M059J (cell line): ENCODE data around the gene PADI1. TPM values are rescaled to one million over a fixed set of nuclear protein-coding genes. Genes with fewer than 3 reads are reported as not detected.
"Not testable (repeated sequence)": the region's sequence is repeated elsewhere in the genome, so short reads cannot be mapped to it uniquely, and the experiment has no call there.

Experiments
- DNase-seq: peaks from one replicate; pipeline ENCODE4 v3.0.0-alpha.2; 2012; ENCODE audit warnings: low read depth
- total RNA-seq: library from RNA; depleted of rRNA; stranded (reverse); fragments of >200 nt; shearing (Covaris generic); gene quantifications from 2 replicates; pipeline ENCODE4 v1.2.3, GENCODE V29; 2014

Gene PADI1
- total RNA-seq, 1 experiment from 2014 or later, result 1.7 TPM

- no peak for DNase-seq
Measured at GRCh38 chr1:17216078-17216477, 11.2 kb downstream of the PADI1 start.

GRCh38 chr1:17217607-17218006, 12.7 kb downstream of the PADI1 start:
- no peak for DNase-seq

GRCh38 chr1:17218939-17219338, 14.0 kb downstream of the PADI1 start:
- no peak for DNase-seq

- no peak for DNase-seq
Measured at GRCh38 chr1:17220287-17220686, 15.4 kb downstream of the PADI1 start.

GRCh38 chr1:17222557-17222956, 17.6 kb downstream of the PADI1 start:
- no peak for DNase-seq

DNA sequence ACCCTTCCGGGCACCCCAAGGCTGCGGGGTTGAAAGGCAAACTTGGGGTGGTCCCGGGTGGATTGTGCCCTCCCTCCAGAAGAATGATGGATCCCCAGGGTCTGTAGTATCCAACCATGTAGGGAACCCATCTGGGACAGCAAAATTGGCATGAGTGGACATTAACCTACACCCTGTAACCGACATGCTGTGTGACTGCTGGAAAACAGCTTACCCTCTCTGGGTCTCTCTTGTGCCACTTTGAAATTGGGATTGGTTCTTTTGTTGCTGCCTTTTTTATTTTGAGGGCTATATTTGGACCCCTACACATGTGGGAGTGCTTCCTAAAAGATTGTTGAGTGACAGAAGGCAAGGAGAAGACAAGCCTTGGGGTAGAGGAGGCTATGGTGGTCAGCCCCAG, 19.5 kb downstream of the PADI1 start:
- no peak for DNase-seq

- DNase-seq, result no peak
Measured at GRCh38 chr1:17225140-17225539, 20.2 kb downstream of the PADI1 start.

- DNase-seq, result no peak
Measured at GRCh38 chr1:17227358-17227915, 22.5 kb downstream of the PADI1 start.

DNA sequence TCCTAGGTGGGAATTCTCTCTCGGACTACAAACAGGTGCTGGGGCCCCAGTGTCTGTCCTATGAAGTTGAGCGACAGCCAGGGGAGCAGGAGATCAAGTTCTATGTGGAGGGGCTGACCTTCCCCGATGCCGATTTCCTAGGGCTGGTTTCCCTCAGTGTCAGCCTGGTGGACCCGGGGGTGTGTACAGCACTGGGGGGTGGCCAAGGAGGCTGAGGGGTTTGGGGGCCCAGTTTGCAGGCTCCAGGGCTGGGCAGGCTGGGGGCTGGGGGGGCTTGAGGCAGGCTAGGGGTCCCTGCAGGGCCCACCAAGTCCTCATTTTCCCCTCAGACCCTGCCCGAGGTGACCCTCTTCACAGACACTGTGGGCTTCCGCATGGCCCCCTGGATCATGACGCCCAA, 23.7 kb downstream of the PADI1 start:
- no peak for DNase-seq

DNA sequence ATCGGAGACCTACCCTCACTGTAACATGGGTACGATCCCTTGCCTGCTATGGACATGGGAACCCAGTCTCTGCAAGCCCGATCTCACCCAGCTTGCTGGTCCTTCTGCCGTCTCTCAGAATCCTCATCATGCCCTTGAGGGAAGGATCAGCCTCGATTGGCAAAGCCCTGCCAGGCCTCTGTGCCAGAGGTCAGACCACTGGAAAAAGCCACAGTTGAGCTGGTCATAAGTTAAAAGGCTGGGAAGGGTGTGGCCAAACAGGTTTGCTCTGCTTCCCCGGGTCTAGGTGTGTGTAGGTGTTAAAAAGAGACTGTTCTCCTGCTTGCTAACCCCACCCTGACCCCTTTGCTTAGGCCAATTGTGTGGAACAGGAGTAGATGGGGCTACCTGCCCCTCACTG, 24.5 kb downstream of the PADI1 start:
- peak; percentile 61 for DNase-seq

GRCh38 chr1:17230106-17230505, 25.2 kb downstream of the PADI1 start:
- no peak for DNase-seq

DNA sequence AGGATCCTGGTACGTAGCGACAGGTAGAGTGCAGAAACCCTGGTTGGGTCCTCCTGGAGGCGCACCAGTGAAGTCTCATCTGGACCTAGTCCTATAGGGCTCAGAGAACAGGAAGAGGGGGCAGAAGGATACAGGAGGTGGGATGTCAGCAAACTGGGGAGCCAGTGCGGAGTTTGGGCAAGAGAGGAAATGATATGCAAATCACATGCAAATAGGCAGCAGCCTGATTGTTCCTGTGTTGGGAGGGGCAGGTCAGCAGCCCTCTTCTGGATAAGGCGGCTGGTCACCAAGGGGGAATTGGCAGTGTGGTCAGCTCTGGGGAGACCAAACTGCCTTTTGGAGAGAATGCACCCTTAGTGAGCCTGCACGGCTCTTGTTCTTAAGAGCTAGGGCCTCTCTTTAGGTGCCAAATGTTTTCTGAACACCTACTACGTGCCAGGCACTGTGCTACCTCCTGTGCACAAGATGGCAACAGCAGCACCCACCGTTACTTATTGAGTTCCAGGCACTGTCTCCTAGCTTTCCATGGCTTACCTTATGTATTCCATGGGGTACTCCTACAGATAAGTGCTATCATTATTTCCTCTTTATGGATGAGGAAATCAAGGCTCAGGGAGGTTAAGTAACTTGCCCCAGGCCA, 25.9 kb downstream of the PADI1 start:
- DNase-seq, result no peak

DNA sequence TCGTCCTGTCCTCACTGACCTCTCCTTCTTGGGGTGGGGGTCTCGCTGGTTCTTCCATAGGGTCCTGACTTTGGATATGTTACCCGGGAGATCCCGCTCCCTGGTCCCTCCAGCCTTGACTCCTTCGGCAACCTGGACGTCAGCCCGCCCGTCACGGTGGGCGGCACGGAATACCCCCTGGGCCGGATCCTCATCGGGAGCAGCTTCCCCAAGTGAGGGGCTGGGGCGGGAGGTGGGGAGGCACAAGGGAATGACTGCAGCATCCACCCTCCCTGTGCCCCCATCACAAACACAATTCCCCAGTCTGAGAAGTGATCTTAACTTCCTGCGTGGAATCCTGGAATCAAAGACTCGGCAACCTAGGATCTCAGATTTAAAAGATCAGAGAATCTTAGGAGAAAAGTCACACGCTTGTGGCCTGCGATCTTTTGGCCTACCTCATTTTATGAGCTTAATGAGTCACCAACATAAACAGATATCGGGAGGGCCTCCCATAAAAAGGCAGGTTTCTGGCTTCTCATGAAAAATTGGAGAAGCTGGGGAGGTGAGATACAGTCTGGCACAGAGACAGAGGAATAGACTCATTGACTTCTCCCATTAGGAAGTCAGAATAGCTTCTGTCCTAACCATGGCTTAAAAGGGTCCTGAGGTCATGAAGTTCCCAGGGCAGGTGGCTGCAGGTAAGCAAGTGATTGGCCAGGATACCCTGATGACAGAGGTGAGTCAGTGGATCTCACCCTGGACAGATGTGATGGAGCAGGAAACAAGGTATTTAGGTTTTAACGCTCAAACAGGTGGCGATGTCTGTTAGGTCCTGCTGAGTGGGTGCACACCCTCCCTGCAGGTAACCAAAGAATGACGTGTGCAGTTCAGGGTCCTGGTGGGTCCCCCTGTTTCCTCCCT, 28.1 kb downstream of the PADI1 start:
- peak; percentile 99 for DNase-seq

GRCh38 chr1:17233675-17234320, 28.9 kb downstream of the PADI1 start:
- peak; percentile 100 for DNase-seq

DNA sequence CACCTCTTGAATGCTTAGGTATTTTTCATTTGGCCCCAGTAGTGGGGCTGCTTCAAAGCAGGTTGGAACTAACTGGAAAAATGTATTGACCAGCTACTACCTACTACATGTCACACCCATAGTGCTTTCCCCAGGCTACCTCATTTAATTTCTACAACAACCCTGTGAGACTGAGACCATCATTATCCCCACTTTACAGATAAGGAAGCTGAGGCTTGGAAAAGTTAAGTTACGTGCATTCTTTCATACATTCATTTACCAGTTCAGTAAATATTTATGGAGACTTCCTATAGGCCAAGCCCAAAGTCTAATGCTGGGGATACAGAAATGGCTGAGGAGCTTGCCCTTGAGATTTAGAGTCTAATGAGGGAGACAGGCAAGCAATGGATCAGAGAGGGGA, 29.5 kb downstream of the PADI1 start:
- DNase-seq, result no peak

GRCh38 chr1:17235135-17235885, 30.4 kb downstream of the PADI1 start:
- DNase-seq, result no peak

DNA sequence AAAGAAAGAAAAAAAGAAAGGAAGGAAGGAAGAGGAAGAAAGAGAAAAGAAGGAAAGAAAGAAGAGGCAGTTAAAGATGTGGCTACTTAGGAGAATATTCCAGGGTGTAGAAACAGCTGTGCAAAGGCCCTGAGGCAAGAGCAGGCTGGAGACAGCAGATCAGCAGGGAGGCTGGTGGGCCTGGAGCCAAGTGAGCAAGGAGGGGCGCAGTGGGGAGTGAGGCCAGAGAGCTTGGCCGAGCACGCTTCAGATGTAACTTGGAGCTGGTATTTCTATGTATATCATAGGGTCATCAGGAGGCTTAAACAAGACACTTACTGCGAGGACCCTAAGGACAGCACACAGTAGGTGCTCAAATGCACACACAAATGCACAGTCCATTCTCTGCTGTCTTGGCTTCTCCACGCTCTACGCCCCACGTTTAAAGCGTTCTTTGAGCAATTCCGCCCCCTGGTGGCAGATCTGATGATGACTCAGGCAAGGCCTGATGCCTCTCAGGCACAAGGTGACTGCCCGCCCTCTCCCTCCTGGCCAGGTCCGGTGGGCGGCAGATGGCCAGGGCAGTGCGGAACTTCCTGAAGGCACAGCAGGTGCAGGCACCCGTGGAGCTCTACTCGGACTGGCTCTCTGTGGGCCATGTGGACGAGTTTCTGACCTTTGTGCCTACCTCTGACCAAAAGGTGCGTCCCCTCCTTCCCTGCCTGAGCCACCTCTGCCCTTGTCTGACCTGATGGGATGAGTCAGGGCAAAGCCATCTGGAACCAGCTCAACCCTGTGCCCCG, 32.0 kb downstream of the PADI1 start:
- DNase-seq, result peak; percentile 94

DNA sequence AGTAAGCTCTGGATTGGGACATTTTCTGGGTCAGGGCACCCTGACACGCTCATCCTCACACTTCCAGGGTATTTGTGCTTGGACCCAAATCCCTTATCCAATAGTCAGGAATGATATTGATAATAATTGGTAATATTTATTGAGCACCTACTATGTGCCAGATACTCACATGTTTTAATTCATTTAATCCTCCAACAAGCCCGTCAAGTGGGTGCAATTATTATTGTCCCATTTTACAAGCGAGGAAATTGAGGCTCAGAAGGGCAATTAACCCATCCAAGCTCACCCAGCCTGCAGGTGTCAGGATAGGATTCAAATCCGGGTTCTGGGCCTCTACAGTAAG, 32.6 kb downstream of the PADI1 start:
- DNase-seq, result no peak

- DNase-seq, result peak; percentile 94
Measured at GRCh38 chr1:17239420-17239819, 34.5 kb downstream of the PADI1 start.

- DNase-seq, result not testable (repeated sequence)
Measured at GRCh38 chr1:17241011-17241779, 36.3 kb downstream of the PADI1 start.
